ENCODE data around the gene NKIRAS1.
A peak's percentile ranks its signal among the peaks of the same experiment; 100 is the strongest.

The NKIRAS1 gene

GRCh38 chr3:23926246-23926645, 9.5 kb upstream of the NKIRAS1 start:
- H3K27ac ChIP-seq, result peak overlapping the region; percentile 82; the same call in 1 of the 2 replicates
- TF ChIP-seq ZFX (IDR thresholded peaks at IDR 0.05; ENCODE audit: borderline replicate concordance), result no peak
- no peak for TF ChIP-seq CTCF (IDR thresholded peaks at IDR 0.05)

- TF ChIP-seq ZFX (IDR thresholded peaks at IDR 0.05; ENCODE audit: borderline replicate concordance) (no peak), CTCF (IDR thresholded peaks at IDR 0.05) (no peak)
- no peak overlapping the region for H3K27ac ChIP-seq
These were observed 7.0 kb upstream of the NKIRAS1 start for GRCh38 chr3:23923786-23924185.

- TF ChIP-seq ZFX (IDR thresholded peaks at IDR 0.05; ENCODE audit: borderline replicate concordance) (no peak), CTCF (IDR thresholded peaks at IDR 0.05) (no peak)
- peak overlapping the region; percentile 41 for H3K27ac ChIP-seq
These were observed 4.3 kb upstream of the NKIRAS1 start for GRCh38 chr3:23921052-23921511.

- no peak for TF ChIP-seq ZFX (IDR thresholded peaks at IDR 0.05; ENCODE audit: borderline replicate concordance)
- no peak for TF ChIP-seq CTCF (IDR thresholded peaks at IDR 0.05)
- peak overlapping the region; percentile 41 for H3K27ac ChIP-seq
These were observed 3.4 kb upstream of the NKIRAS1 start for GRCh38 chr3:23920151-23920655.

GRCh38 chr3:23919628-23920027, 2.8 kb upstream of the NKIRAS1 start:
- TF ChIP-seq ZFX (IDR thresholded peaks at IDR 0.05; ENCODE audit: borderline replicate concordance) (no peak), CTCF (IDR thresholded peaks at IDR 0.05) (no peak)
- H3K27ac ChIP-seq, result peak overlapping the region; percentile 41

GRCh38 chr3:23918331-23918730, 1.5 kb upstream of the NKIRAS1 start:
- peak overlapping the region; percentile 85 for H3K27ac ChIP-seq

GRCh38 chr3:23917679-23918303, 1.0 kb upstream of the NKIRAS1 start:
- peak overlapping the region; percentile 85 for H3K27ac ChIP-seq

GRCh38 chr3:23916152-23916885, 471 bp downstream of the NKIRAS1 start:
- peak overlapping the region; percentile 85 for H3K27ac ChIP-seq
- TF ChIP-seq ZFX (IDR thresholded peaks at IDR 0.05; ENCODE audit: borderline replicate concordance) (no peak), CTCF (IDR thresholded peaks at IDR 0.05) (no peak)

All from 22Rv1 (cell line).